ES-I3 (cell line): Measurements from ENCODE around the gene DMBT1.

Experiments used
- H3K36me3 ChIP-seq: 2 replicates; pipeline ENCODE4 v1.6.1; 2013; ENCODE audit warnings: mild to moderate bottlenecking, low read length, control low read depth, moderate library complexity; ENCODE audit not compliant: insufficient read depth
- H3K4me1 ChIP-seq: 2 replicates; pipeline ENCODE4 v1.6.1; 2013; ENCODE audit warnings: mild to moderate bottlenecking, control low read depth, low read length; ENCODE audit not compliant: insufficient read depth
- H3K9ac ChIP-seq: 2 replicates; pipeline ENCODE4 v1.6.1; 2013; ENCODE audit warnings: low read depth, mild to moderate bottlenecking, low read length, moderate library complexity
- H3K9me3 ChIP-seq: 2 replicates; pipeline ENCODE4 v1.6.1; 2013; ENCODE audit warnings: mild to moderate bottlenecking, low read length, moderate library complexity; ENCODE audit not compliant: control insufficient read depth, insufficient read depth

Gene DMBT1

GRCh38 chr10:122673269-122673668, 112.7 kb downstream of the DMBT1 start:
- H3K9ac ChIP-seq = no peak overlapping the region

GRCh38 chr10:122673731-122674130, 113.2 kb downstream of the DMBT1 start:
- H3K4me1 ChIP-seq = no peaks in the 10 kb centered on the region
- no peaks in the 10 kb centered on the region for H3K36me3 ChIP-seq
- no peaks in the 10 kb centered on the region for H3K9me3 ChIP-seq
- no peak overlapping the region for H3K9ac ChIP-seq

More at GRCh38 chr10:122673269-122673668, 112.7 kb downstream of the DMBT1 start:
- Histone ChIP-seq H3K9me3 (no peaks in the 10 kb centered on the region), H3K36me3 (no peaks in the 10 kb centered on the region), H3K4me1 (no peaks in the 10 kb centered on the region)

GRCh38 chr10:122674781-122675180, 114.2 kb downstream of the DMBT1 start:
- H3K9me3 ChIP-seq = no peaks in the 10 kb centered on the region
- no peak overlapping the region for H3K9ac ChIP-seq
- no peaks in the 10 kb centered on the region for H3K4me1 ChIP-seq
- no peaks in the 10 kb centered on the region for H3K36me3 ChIP-seq

DNA sequence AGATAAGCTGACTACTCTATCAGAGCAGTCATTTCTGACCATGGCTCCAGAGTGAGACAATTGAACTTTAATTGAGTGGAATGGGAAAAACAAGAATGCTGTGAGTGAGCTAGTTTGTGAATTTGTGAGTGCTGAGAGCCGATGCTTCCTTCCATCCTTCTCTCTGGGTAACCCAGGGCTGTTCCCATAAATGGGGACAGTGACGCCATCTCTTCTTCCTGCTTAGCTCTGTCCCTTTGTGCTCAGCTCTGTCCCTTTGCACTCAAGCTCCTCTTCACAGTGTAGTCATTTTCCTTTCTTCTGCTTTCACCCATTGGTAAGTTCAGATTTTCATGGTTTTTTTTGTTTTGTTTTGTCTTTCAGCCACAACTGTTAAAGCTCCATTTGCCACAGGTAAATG, 114.7 kb downstream of the DMBT1 start:
- no peaks in the 10 kb centered on the region for H3K9me3 ChIP-seq
- no peak overlapping the region for H3K9ac ChIP-seq
- no peaks in the 10 kb centered on the region for H3K36me3 ChIP-seq
- H3K4me1 ChIP-seq = no peaks in the 10 kb centered on the region

DNA sequence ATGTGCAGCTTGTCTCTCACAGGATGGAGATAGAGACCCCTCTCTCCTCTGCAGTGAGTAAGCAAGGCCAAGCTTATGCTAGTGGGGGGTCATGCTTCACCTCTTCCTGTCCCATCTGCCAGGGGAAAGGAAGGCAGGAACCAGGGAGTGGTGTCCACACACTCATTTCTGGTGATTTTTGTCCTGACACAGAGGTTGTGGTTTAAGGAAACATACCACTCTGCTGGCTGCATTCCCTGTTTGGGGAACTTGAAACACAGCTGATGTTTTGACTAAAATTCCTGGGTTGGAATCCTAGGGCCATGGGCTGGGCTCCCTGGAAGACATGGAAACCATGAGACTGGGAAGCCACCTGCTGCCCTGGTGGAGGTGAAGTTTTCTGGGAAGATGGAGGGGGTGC, 117.7 kb downstream of the DMBT1 start:
- Histone ChIP-seq H3K4me1 (no peaks in the 10 kb centered on the region), H3K9ac (no peak overlapping the region), H3K36me3 (no peaks in the 10 kb centered on the region), H3K9me3 (no peaks in the 10 kb centered on the region)

- Histone ChIP-seq H3K9ac (no peak overlapping the region), H3K9me3 (peaks cover 6% of the 10 kb centered on the region; the same call in 1 of the 2 replicates), H3K4me1 (no peaks in the 10 kb centered on the region), H3K36me3 (no peaks in the 10 kb centered on the region)
Measured at GRCh38 chr10:122682522-122682921, 122.0 kb downstream of the DMBT1 start.

DNA sequence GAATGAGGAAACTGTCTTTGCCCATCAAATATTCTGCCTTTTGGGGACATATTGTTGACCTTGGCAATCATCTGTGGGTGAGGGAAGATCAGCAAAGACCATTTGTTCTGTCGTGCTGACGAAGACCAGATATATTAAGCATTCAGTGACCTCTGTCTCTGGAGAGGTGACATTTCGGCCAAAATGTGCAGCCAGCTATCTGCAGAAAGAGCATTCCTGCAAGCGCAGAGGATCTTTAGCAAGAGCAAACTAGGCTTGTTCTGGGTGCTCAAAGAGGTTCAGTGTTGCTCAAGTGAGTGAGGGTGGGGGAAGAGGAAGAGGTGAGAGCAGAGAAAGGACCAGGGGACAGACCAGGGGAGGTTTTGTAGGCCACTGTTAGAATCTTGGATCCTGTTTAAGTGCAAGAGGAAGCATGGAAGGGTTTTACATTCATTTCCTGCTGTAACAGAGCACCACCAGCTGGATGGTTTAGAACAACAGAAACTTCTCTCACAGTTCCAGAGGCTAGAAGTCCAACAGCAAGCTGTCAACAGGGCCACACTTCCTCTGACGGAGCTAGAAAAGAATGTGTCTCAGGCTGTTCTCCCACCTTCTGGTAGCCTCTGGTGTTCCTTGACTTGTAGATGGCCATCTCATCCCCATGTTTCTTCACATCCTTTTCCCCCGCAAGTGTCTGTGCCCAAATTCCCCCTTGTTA, 127.9 kb downstream of the DMBT1 start:
- Histone ChIP-seq H3K9ac (no peak overlapping the region), H3K4me1 (no peaks in the 10 kb centered on the region), H3K36me3 (no peaks in the 10 kb centered on the region), H3K9me3 (peaks cover 6% of the 10 kb centered on the region; the same call in 1 of the 2 replicates)

DNA sequence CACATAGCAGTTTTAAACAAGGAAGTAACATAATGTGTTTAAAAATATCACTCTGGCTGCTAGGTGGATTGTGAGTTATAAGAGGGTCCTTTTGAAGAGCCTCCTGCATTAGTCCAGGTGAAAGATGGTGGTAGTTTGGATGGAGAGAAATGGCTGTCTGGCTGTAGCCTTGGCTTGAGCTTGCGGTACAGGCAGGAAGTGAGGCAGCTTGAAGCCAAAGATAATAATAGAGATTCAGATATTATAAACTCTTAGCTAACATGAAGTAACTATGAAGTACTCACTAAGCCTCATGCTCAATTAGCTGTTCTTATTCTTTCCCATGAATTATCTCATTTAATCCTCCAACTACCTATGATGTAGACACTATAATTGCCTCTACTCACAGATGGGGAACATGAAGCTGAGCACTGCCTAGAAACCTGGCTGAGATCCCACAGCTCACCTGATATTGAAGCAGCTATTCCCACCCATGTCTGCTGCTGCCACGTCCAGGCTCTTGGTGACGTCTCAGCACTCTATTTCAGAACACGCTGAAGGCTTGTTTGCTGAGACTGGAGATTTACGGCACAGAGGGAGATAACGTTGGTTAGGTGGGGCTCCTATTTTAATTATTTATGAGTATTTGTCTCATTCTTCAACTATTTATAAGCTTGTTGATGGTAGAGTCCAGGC, 128.7 kb downstream of the DMBT1 start:
- no peak overlapping the region for H3K9ac ChIP-seq
- H3K9me3 ChIP-seq = peaks cover 6% of the 10 kb centered on the region; the same call in 1 of the 2 replicates
- H3K36me3 ChIP-seq = no peaks in the 10 kb centered on the region
- H3K4me1 ChIP-seq = no peaks in the 10 kb centered on the region

GRCh38 chr10:122692744-122693143, 132.2 kb downstream of the DMBT1 start:
- Histone ChIP-seq H3K9ac (no peak overlapping the region), H3K9me3 (no peaks in the 10 kb centered on the region), H3K4me1 (no peaks in the 10 kb centered on the region), H3K36me3 (no peaks in the 10 kb centered on the region)
